HepG2 (cell line): ENCODE results near the gene SH2D6. TPM values are rescaled to one million over a fixed set of nuclear protein-coding genes. Genes with fewer than 3 reads are reported as not detected.

Experiments used
- HMG20B ChIP-seq: conservative IDR thresholded peaks from 2 replicates; pipeline ENCODE4 v1.6.1; 2016; ENCODE audit warnings: missing genetic modification reagents, missing compliant biosample characterization
- HNF4G ChIP-seq, 2 experiments: sonication (generic) in 1 of 2; formaldehyde crosslinking in 1 of 2; IDR thresholded peaks; 2 replicates each; pipeline versions ENCODE4 v1.4.0 to v1.6.1; 2011 to 2020; ENCODE audit warnings: borderline replicate concordance in 2 of 2, low read depth in 2 of 2, mild to moderate bottlenecking in 2 of 2, low read length in 1 of 2, missing genetic modification reagents in 1 of 2, moderate library complexity in 1 of 2
- MEF2D ChIP-seq: sonication (generic); formaldehyde crosslinking; IDR thresholded peaks from 2 replicates; pipeline ENCODE4 v1.5.1; 2020; ENCODE audit warnings: mild to moderate bottlenecking, missing genetic modification reagents
- NR2F6 ChIP-seq, 2 experiments: IDR thresholded peaks; 2 replicates each; pipeline ENCODE4 v1.6.1; 2016; ENCODE audit warnings: antibody characterized with exemption in 1 of 2, mild to moderate bottlenecking in 1 of 2
- ONECUT2 ChIP-seq: sonication (generic); formaldehyde crosslinking; IDR thresholded peaks from 2 replicates; pipeline ENCODE4 v1.4.0; 2020; ENCODE audit warnings: missing genetic modification reagents
- SP1 ChIP-seq, 2 experiments: fragments of 450-650 bp in 1 of 2; sonication (generic) in 1 of 2; formaldehyde crosslinking in 1 of 2; IDR thresholded peaks; 2 replicates each; pipeline versions ENCODE4 v1.4.0 to v1.6.1; 2016 to 2020; ENCODE audit warnings: missing genetic modification reagents in 1 of 2
- SRSF1 ChIP-seq: fragments of 200-400 bp; formaldehyde crosslinking; optimal IDR thresholded peaks from 2 replicates; pipeline ENCODE3; 2017; ENCODE audit warnings: mild to moderate bottlenecking, low read depth, low read length, moderate library complexity
- TBX2 ChIP-seq: sonication (generic); formaldehyde crosslinking; IDR thresholded peaks from 2 replicates; pipeline ENCODE4 v1.5.0; 2020; ENCODE audit warnings: missing genetic modification reagents, mild to moderate bottlenecking, borderline replicate concordance
- TFAP4 ChIP-seq: sonication (generic); IDR thresholded peaks from 2 replicates; pipeline ENCODE4 v1.6.1; 2016; ENCODE audit warnings: low read depth, borderline replicate concordance
- TOE1 ChIP-seq: sonication (generic); formaldehyde crosslinking; IDR thresholded peaks from 2 replicates; pipeline ENCODE4 v1.4.0; 2020; ENCODE audit warnings: mild to moderate bottlenecking, missing genetic modification reagents
- YEATS4 ChIP-seq: sonication (generic); formaldehyde crosslinking; IDR thresholded peaks from 2 replicates; pipeline ENCODE4 v1.4.0; 2020; ENCODE audit warnings: missing genetic modification reagents, borderline replicate concordance
- ZNF496 ChIP-seq: sonication (generic); formaldehyde crosslinking; IDR thresholded peaks from 2 replicates; pipeline ENCODE4 v1.8.1; 2023; ENCODE audit warnings: mild to moderate bottlenecking, moderate library complexity, missing genetic modification reagents; ENCODE audit not compliant: insufficient replicate concordance
- ZNF770 ChIP-seq: sonication (generic); formaldehyde crosslinking; IDR thresholded peaks from 2 replicates; pipeline ENCODE4 v1.5.0; 2020; ENCODE audit warnings: mild to moderate bottlenecking, missing genetic modification reagents
- polyA plus RNA-seq, 8 experiments: library from polyadenylated mRNA; depleted of rRNA in 3 of 8; stranded (reverse) in 7 of 8; unstranded in 1 of 8; fragments of >200 nt; fragmentation: Illumina TruSeq in 4 of 8; extraction: Trizol in 4 of 8; gene quantifications; 2 replicates each; pipeline versions ENCODE4 v1.2.1 to v1.2.3, GENCODE V29; 2011 to 2016; ENCODE audit warnings: low read depth in 4 of 8, missing spikeins in 1 of 8, mixed read lengths in 1 of 8; ENCODE audit not compliant: insufficient read depth in 1 of 8
- total RNA-seq, 5 experiments: library from RNA; depleted of rRNA; stranded (reverse); fragments of >200 nt; fragmentation: Illumina TruSeq; extraction: Trizol; gene quantifications; 2 replicates each; pipeline ENCODE4 v1.2.3, GENCODE V29; 2016; ENCODE audit warnings: low read depth in 1 of 5
- TF ChIP-seq, protein P1 (sequence below): sonication (generic); formaldehyde crosslinking; IDR thresholded peaks from 2 replicates; pipeline ENCODE4 v1.8.0; 2022; ENCODE audit warnings: mild to moderate bottlenecking, missing genetic modification reagents; ENCODE audit not compliant: insufficient replicate concordance
- TF ChIP-seq, protein P2 (sequence below): IDR thresholded peaks from 2 replicates; pipeline ENCODE4 v1.6.1; 2016; ENCODE audit warnings: missing biosample characterization, missing genetic modification reagents, low read depth
- TF ChIP-seq, protein P3 (sequence below): sonication (generic); formaldehyde crosslinking; IDR thresholded peaks from 2 replicates; pipeline ENCODE4 v1.4.0; 2020; ENCODE audit warnings: missing genetic modification reagents
- TF ChIP-seq, protein P4 (sequence below): sonication (generic); formaldehyde crosslinking; IDR thresholded peaks from 2 replicates; pipeline ENCODE4 v1.5.0; 2020; ENCODE audit warnings: missing genetic modification reagents

SH2D6 gene
- total and polyA plus RNA-seq, 2 of the 13 experiments (the other 11 are each of a cell fraction or from before 2014, with no cell fraction given), result 0.11 to 0.26 TPM

DNA sequence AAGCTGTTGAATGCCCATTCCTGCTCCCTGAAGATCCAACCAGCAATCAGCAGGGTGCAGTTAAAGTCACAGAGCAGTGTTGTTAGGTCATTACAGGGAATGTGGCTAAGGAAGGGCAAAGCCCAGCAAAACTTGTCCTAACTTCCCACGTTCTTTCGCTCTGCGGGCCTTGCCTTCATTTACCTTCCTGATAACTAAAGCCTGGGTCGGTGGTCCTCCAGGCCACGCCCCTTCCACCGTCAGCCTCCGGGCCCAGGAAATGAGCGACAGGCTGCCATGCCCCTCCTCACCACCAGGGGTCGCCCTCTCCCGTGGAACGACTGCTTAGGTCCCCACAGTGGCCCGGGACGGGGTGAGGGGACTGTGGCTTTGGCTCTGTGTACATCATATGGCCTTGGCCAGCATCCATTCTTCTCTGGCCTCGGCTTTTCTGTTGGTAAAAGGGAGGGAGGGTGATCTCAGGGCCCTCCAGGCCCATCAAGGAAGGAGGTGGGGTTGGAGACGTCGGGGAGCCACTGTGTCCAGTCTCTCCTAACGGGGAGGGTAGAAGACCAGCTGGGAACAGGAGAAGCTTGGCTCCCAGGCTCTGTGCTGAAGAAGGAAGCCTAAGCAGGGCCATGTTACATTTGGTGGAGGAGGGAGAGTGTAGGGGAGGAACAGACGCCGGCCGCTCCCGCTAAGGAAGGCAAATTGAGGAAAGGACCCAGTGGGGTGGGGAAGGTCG, 2.2 kb downstream of the SH2D6 start (continued):
- TF ChIP-seq, protein P1, sequence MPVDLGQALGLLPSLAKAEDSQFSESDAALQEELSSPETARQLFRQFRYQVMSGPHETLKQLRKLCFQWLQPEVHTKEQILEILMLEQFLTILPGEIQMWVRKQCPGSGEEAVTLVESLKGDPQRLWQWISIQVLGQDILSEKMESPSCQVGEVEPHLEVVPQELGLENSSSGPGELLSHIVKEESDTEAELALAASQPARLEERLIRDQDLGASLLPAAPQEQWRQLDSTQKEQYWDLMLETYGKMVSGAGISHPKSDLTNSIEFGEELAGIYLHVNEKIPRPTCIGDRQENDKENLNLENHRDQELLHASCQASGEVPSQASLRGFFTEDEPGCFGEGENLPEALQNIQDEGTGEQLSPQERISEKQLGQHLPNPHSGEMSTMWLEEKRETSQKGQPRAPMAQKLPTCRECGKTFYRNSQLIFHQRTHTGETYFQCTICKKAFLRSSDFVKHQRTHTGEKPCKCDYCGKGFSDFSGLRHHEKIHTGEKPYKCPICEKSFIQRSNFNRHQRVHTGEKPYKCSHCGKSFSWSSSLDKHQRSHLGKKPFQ (CRISPR knock-in tag), result no peak
- TF ChIP-seq, protein P2, sequence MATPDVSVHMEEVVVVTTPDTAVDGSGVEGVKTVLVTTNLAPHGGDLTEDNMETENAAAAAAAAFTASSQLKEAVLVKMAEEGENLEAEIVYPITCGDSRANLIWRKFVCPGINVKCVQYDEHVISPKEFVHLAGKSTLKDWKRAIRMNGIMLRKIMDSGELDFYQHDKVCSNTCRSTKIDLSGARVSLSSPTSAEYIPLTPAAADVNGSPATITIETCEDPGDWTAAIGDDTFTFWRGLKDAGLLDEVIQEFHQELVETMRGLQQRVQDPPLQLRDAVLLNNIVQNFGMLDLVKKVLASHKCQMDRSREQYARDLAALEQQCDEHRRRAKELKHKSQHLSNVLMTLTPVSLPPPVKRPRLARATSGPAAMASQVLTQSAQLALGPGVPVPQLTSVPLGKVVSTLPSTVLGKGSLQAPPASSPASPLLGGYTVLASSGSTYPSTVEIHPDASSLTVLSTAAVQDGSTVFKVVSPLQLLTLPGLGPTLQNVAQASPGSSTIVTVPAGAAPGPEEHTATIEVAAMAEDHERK (CRISPR knock-in tag), result no peak
- no peak for TF ChIP-seq TBX2 (CRISPR knock-in tag)
- no peak for TF ChIP-seq MEF2D (CRISPR knock-in tag)
- TF ChIP-seq ZNF770 (CRISPR knock-in tag), result no peak; the same call in 1 of the 2 replicates
- no peak for TF ChIP-seq ONECUT2
- no peak; the same call in 1 of the 2 replicates for TF ChIP-seq TOE1 (CRISPR knock-in tag)
- no peak for TF ChIP-seq SP1 (IDR thresholded peaks at IDR 0.05)
- peak; percentile 90 for TF ChIP-seq SP1 (CRISPR knock-in tag; IDR thresholded peaks at IDR 0.05)
- TF ChIP-seq, protein P3, sequence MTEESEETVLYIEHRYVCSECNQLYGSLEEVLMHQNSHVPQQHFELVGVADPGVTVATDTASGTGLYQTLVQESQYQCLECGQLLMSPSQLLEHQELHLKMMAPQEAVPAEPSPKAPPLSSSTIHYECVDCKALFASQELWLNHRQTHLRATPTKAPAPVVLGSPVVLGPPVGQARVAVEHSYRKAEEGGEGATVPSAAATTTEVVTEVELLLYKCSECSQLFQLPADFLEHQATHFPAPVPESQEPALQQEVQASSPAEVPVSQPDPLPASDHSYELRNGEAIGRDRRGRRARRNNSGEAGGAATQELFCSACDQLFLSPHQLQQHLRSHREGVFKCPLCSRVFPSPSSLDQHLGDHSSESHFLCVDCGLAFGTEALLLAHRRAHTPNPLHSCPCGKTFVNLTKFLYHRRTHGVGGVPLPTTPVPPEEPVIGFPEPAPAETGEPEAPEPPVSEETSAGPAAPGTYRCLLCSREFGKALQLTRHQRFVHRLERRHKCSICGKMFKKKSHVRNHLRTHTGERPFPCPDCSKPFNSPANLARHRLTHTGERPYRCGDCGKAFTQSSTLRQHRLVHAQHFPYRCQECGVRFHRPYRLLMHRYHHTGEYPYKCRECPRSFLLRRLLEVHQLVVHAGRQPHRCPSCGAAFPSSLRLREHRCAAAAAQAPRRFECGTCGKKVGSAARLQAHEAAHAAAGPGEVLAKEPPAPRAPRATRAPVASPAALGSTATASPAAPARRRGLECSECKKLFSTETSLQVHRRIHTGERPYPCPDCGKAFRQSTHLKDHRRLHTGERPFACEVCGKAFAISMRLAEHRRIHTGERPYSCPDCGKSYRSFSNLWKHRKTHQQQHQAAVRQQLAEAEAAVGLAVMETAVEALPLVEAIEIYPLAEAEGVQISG (CRISPR knock-in tag), result peak; percentile 85
- peak; percentile 72; the same call in 1 of the 2 replicates for TF ChIP-seq HMG20B
- TF ChIP-seq, protein P4, sequence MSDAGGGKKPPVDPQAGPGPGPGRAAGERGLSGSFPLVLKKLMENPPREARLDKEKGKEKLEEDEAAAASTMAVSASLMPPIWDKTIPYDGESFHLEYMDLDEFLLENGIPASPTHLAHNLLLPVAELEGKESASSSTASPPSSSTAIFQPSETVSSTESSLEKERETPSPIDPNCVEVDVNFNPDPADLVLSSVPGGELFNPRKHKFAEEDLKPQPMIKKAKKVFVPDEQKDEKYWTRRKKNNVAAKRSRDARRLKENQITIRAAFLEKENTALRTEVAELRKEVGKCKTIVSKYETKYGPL (CRISPR knock-in tag), result no peak
- TF ChIP-seq ZNF496 (CRISPR knock-in tag), result no peak
- no peak; the same call in none of the 2 replicates for TF ChIP-seq YEATS4 (CRISPR knock-in tag)
- peak; percentile 16 for TF ChIP-seq SRSF1
- peak; percentile 62; the same call in 1 of the 2 replicates for TF ChIP-seq TFAP4
- TF ChIP-seq NR2F6 (IDR thresholded peaks at IDR 0.05), result no peak
- TF ChIP-seq NR2F6 (CRISPR knock-in tag; IDR thresholded peaks at IDR 0.05), result peak; percentile 69; the same call in 1 of the 2 replicates
- TF ChIP-seq HNF4G (IDR thresholded peaks at IDR 0.05; ENCODE audit: borderline replicate concordance, low read depth, low read length), result no peak; the same call in 1 of the 2 replicates
- peak; percentile 56; the same call in 1 of the 2 replicates for TF ChIP-seq HNF4G (CRISPR knock-in tag; IDR thresholded peaks at IDR 0.05; ENCODE audit: borderline replicate concordance, low read depth)
